Mesodermal cell (in vitro differentiated cells): Measurements from ENCODE around the gene KRT4.
"Not testable (repeated sequence)": the region's sequence is repeated elsewhere in the genome, so short reads cannot be mapped to it uniquely, and the experiment has no call there.

Experiments used
- H3K27ac ChIP-seq: 2 replicates; pipeline ENCODE4 v1.7.0; 2013; ENCODE audit warnings: mild to moderate bottlenecking, low read depth, low read length, moderate library complexity; ENCODE audit not compliant: severe bottlenecking
- H3K36me3 ChIP-seq: 2 replicates; pipeline ENCODE4 v1.7.1; 2013; ENCODE audit warnings: mild to moderate bottlenecking, low read length, moderate library complexity; ENCODE audit not compliant: control insufficient read depth, insufficient read depth
- H3K4me1 ChIP-seq: one replicate; pipeline ENCODE4 v1.7.1; 2013; ENCODE audit warnings: mild to moderate bottlenecking, low read length; ENCODE audit not compliant: insufficient read depth, control insufficient read depth, poor library complexity, severe bottlenecking
- H3K4me3 ChIP-seq: 2 replicates; pipeline ENCODE4 v1.7.0; 2013; ENCODE audit warnings: low read length, control low read depth, mild to moderate bottlenecking; ENCODE audit not compliant: insufficient read depth, poor library complexity, severe bottlenecking; ENCODE audit errors: extremely low read depth
- H3K9me3 ChIP-seq: 2 replicates; pipeline ENCODE4 v1.7.1; 2013; ENCODE audit warnings: mild to moderate bottlenecking, low read length, moderate library complexity; ENCODE audit not compliant: control insufficient read depth
- WGBS, 2 experiments: methylation state at CpG; one replicate each; pipeline ENCODE4 v1.1.5; 2013; ENCODE audit warnings: missing lambda C conversion rate in 2 of 2; ENCODE audit not compliant: insufficient coverage in 2 of 2; 5-methylcytosine and 5-hydroxymethylcytosine counted together

KRT4 gene

GRCh38 chr12:52796839-52797528 is 16.9 kb downstream of the KRT4 start:
- Histone ChIP-seq H3K9me3 (no peaks in the 10 kb centered on the region), H3K4me3 (no peak overlapping the region), H3K4me1 (peaks cover 24% of the 10 kb centered on the region), H3K36me3 (no peaks in the 10 kb centered on the region), H3K27ac (no peak overlapping the region)
- WGBS, 2 experiments, result 93 to 100% methylated on average over 2 to 3 of the region's 3 CpGs

GRCh38 chr12:52796429-52796794 is 17.5 kb downstream of the KRT4 start:
- peaks cover 24% of the 10 kb centered on the region for H3K4me1 ChIP-seq
- no peak overlapping the region for H3K27ac ChIP-seq
- H3K36me3 ChIP-seq, result no peaks in the 10 kb centered on the region
- no peaks in the 10 kb centered on the region for H3K9me3 ChIP-seq
- WGBS, 2 experiments, result 100% methylated on average over 2 of the region's 3 CpGs; no CpG with 5 or more reads in 1 of the 2 experiments
- no peak overlapping the region for H3K4me3 ChIP-seq

- no peak within 1 kb of the TSS for H3K4me3 ChIP-seq
- peaks cover 24% of the 10 kb centered on the region for H3K4me1 ChIP-seq
- no peaks in the 10 kb centered on the region for H3K9me3 ChIP-seq
- 91 to 95% methylated on average over 9 to 13 of the region's 17 CpGs for WGBS, 2 experiments
- H3K36me3 ChIP-seq, result no peaks in the 10 kb centered on the region
- no peak within 1 kb of the TSS for H3K27ac ChIP-seq
These were observed 18.1 kb downstream of the KRT4 start, which contains the start of gene KRT3 for GRCh38 chr12:52795694-52796428. TSS of gene KRT3 (minus strand) at chr12:52796117. CDS start at chr12:52796042, 75 bp downstream.

GRCh38 chr12:52795332-52795674 is 18.6 kb downstream of the KRT4 start:
- not testable (repeated sequence) for H3K4me3 ChIP-seq, H3K27ac ChIP-seq, H3K9me3 ChIP-seq, H3K36me3 ChIP-seq
- peaks cover 24% of the 10 kb centered on the region for H3K4me1 ChIP-seq
- WGBS, 2 experiments, result 66 to 89% methylated on average over 2 of the region's 2 CpGs

GRCh38 chr12:52794479-52795331 is 19.2 kb downstream of the KRT4 start:
- H3K9me3 ChIP-seq, result no peaks in the 10 kb centered on the region
- 83 to 85% methylated on average over 2 to 3 of the region's 5 CpGs for WGBS, 2 experiments
- H3K36me3 ChIP-seq, result no peaks in the 10 kb centered on the region
- peaks cover 24% of the 10 kb centered on the region for H3K4me1 ChIP-seq
- H3K4me3 ChIP-seq, result no peak overlapping the region
- H3K27ac ChIP-seq, result no peak overlapping the region

- Histone ChIP-seq H3K36me3 (no peaks in the 10 kb centered on the region), H3K27ac (no peak overlapping the region), H3K9me3 (no peaks in the 10 kb centered on the region), H3K4me1 (peaks cover 3% of the 10 kb centered on the region), H3K4me3 (no peak overlapping the region)
- WGBS, 2 experiments, result 95% methylated on average over 9 of the region's 10 CpGs
These were observed 21.5 kb downstream of the KRT4 start for GRCh38 chr12:52792185-52793029.

- no peak overlapping the region for H3K4me3 ChIP-seq
- H3K27ac ChIP-seq, result no peak overlapping the region
- H3K4me1 ChIP-seq, result no peaks in the 10 kb centered on the region
- 91 to 97% methylated on average over 10 to 12 of the region's 12 CpGs for WGBS, 2 experiments
- H3K36me3 ChIP-seq, result no peaks in the 10 kb centered on the region
- H3K9me3 ChIP-seq, result no peaks in the 10 kb centered on the region
These were observed 22.4 kb downstream of the KRT4 start for GRCh38 chr12:52791271-52792184.

- Histone ChIP-seq H3K4me1 (no peaks in the 10 kb centered on the region), H3K27ac (no peak overlapping the region), H3K9me3 (no peaks in the 10 kb centered on the region), H3K4me3 (no peak overlapping the region), H3K36me3 (no peaks in the 10 kb centered on the region)
- WGBS, 2 experiments, result 90 to 93% methylated on average over 14 to 16 of the region's 19 CpGs
These were observed 23.3 kb downstream of the KRT4 start for GRCh38 chr12:52790427-52791270.
